ENCODE data around the gene ST8SIA6.

GRCh38 chr10:17416442-17417211, 37.8 kb downstream of the ST8SIA6 start:
- no peak for TF ChIP-seq CTCF (IDR thresholded peaks at IDR 0.05)
- TF ChIP-seq POLR2A (IDR thresholded peaks at IDR 0.05), result no peak
